Measurements from ENCODE around the gene ALG3.

The ALG3 gene

DNA sequence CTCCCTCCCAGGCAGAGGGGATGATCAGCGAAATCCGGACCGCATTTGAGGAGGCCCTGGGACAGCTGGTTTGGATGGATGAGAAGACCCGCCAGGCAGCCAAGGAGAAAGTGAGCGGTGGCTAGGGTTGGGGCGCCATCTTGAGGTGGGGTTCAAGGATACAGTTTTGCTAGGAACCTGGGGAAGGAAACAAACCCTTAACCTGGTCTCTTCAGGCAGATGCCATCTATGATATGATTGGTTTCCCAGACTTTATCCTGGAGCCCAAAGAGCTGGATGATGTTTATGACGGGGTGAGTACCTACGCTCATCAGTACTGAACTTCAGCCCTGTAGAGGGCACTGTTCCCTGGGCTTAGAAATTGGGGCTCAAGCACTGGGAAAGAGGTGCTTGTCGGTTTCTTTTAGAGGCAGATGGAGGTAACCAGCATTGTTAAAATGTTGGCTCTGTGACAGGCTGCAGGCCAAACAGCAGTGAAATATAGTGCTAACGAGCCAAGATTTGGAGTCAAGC, 40.7 kb upstream of the ALG3 start:
- H3K27ac ChIP-seq = no peak overlapping the region
- TF ChIP-seq ZFX (IDR thresholded peaks at IDR 0.05; ENCODE audit: borderline replicate concordance) = no peak
- TF ChIP-seq, protein P1, sequence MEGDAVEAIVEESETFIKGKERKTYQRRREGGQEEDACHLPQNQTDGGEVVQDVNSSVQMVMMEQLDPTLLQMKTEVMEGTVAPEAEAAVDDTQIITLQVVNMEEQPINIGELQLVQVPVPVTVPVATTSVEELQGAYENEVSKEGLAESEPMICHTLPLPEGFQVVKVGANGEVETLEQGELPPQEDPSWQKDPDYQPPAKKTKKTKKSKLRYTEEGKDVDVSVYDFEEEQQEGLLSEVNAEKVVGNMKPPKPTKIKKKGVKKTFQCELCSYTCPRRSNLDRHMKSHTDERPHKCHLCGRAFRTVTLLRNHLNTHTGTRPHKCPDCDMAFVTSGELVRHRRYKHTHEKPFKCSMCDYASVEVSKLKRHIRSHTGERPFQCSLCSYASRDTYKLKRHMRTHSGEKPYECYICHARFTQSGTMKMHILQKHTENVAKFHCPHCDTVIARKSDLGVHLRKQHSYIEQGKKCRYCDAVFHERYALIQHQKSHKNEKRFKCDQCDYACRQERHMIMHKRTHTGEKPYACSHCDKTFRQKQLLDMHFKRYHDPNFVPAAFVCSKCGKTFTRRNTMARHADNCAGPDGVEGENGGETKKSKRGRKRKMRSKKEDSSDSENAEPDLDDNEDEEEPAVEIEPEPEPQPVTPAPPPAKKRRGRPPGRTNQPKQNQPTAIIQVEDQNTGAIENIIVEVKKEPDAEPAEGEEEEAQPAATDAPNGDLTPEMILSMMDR (IDR thresholded peaks at IDR 0.05) = peak; percentile 79

DNA sequence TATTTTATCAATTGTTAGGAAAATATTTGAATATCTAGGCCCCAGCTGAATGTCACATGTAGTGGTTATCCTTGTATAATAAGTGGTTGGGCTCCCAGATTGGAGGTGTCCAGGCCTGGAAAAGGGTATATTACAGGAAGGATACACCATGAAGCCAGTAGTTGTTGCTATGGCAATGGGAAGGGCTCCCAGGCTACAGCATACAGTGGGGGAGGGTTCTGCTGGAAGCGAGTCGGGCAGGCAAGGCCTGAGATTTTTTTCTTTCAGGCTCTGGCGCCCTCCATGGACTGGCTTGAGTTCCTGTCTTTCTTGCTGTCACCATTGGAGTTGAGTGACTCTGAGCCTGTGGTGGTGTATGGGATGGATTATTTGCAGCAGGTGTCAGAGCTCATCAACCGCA, 35.9 kb upstream of the ALG3 start:
- no peak for TF ChIP-seq ZFX (IDR thresholded peaks at IDR 0.05; ENCODE audit: borderline replicate concordance)
- TF ChIP-seq, protein P1 (IDR thresholded peaks at IDR 0.05) = peak; percentile 69
- H3K27ac ChIP-seq = no peak overlapping the region

DNA sequence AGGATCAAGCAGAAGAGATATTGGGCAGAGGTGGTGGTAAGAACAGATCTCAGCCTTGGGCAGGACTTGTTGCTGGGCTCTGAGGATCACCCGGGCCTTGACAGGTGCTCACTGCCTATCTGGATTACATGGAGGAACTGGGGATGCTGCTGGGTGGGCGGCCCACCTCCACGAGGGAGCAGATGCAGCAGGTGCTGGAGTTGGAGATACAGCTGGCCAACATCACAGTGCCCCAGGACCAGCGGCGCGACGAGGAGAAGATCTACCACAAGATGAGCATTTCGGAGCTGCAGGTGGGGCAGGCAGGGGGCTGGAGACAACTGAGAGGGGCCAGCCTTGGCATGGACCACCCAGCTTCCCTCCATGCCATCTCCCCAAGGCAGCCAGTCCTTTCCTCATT, 34.9 kb upstream of the ALG3 start:
- no peak for TF ChIP-seq ZFX (IDR thresholded peaks at IDR 0.05; ENCODE audit: borderline replicate concordance)
- TF ChIP-seq, protein P1 (IDR thresholded peaks at IDR 0.05) = no peak

DNA sequence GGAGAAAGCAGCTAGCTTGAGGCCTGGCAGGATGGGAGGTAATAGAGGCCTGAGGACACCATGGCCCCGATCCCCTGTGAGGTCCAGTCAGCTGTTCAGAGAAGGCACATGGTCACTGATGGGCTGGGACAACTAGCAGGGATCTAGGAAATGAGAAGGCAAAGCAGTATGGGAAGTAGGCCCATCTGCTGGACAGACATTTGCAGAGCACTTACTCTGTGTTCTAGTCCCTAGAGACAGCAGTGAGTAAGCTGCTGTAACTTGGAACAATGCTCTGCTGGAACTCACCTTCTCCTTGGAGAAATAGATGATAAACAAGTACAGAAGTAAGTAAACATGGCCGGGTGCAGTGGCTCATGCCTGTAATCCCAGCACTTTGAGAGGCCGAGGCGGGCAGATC, 34.2 kb upstream of the ALG3 start:
- H3K27ac ChIP-seq = no peak overlapping the region
- no peak for TF ChIP-seq ZFX (IDR thresholded peaks at IDR 0.05; ENCODE audit: borderline replicate concordance)
- TF ChIP-seq, protein P1 (IDR thresholded peaks at IDR 0.05) = no peak

More for the DNA sequence above, 34.9 kb upstream of the ALG3 start:
- no peak overlapping the region for H3K27ac ChIP-seq

DNA sequence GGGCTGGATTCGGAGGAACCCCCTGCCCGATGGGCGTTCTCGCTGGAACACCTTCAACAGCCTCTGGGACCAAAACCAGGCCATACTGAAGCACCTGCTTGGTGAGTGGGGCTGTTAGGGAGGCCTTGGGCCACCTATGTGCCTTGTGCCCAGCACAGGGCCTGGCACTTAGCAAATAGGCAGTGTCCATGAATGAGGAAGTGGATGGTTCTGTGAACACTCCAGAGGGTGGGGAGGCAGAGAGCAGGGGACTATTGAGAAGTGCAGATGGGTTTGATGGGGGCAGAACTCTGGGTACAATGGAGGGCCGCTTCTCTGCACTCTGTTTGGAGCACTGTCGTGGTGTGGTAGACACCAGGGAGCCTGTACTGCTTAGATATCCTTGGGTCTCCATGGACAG, 28.6 kb upstream of the ALG3 start:
- no peak for TF ChIP-seq ZFX (IDR thresholded peaks at IDR 0.05; ENCODE audit: borderline replicate concordance)
- TF ChIP-seq, protein P1 (IDR thresholded peaks at IDR 0.05) = no peak
- no peak overlapping the region for H3K27ac ChIP-seq

DNA sequence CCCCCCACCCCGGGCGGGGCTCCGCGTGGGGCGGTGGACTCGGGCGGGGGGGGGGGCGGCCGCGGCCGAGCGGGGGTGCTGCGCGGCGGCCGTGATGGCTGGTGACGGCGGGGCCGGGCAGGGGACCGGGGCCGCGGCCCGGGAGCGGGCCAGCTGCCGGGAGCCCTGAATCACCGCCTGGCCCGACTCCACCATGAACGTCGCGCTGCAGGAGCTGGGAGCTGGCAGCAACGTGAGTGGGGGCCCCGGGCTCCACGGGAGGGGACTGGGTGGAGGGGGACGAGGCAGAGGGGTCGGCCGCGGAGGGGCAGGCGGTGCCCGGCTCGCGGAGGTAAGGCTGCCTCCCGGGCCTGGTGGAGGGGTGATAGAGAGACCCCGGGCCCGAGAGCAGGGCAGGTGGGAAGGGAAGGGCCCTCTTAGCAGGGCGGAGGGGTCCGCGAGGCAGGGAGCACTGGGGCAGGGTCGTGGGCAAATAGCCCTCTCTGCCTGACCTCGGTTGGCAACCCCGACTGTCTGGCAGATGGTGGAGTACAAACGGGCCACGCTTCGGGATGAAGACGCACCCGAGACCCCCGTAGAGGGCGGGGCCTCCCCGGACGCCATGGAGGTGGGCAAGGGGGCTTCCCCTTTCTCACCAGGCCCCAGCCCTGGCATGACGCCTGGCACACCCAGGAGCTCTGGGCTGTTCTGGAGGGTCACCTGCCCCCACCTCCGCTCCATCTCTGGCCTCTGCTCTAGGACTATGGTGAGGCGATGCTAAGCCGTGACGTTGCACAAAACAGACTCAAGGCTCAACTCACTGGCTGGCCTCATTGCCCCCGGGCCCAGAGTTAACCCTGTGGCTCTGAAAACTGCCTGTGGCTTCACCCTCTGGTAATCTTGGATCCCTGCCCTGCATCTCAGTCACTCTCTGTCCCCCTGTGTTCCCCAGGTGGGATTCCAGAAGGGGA, 27.5 kb upstream of the ALG3 start, which contains the start of gene ECE2:
Gene ECE2 (plus strand): TSS at position 62 of the 950 bp plus-strand sequence. CDS start 132 bp downstream, at position 194.
- no peak within 1 kb of the TSS for H3K27ac ChIP-seq
- no peak for TF ChIP-seq ZFX (IDR thresholded peaks at IDR 0.05; ENCODE audit: borderline replicate concordance)
- TF ChIP-seq, protein P1 (IDR thresholded peaks at IDR 0.05) = no peak

DNA sequence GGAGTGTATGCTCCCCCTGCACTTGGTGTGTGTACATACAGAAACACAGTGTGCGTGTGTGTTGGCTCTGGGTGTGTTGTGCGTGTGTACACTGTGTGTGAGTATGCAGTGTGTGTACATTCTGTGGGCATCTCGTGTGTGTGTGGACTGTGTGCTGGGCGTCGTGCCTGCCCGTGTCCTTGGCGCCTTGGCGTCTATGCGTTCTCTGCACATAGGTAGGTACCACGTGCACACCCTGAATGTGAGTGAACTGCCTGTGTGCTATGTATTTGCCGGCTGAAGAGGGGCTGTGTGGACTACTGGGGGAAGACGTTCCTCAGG, 26.6 kb upstream of the ALG3 start:
- H3K27ac ChIP-seq = no peak overlapping the region
- TF ChIP-seq ZFX (IDR thresholded peaks at IDR 0.05; ENCODE audit: borderline replicate concordance) = no peak
- TF ChIP-seq, protein P1 (IDR thresholded peaks at IDR 0.05) = no peak
